ENCODE data around the gene GP1BB. TPM values are rescaled to one million over a fixed set of nuclear protein-coding genes. Genes with fewer than 3 reads are reported as not detected.

The GP1BB gene
- total and polyA plus RNA-seq, 2 experiments from 2014 or later, result 4.9 to 10.2 TPM

DNA sequence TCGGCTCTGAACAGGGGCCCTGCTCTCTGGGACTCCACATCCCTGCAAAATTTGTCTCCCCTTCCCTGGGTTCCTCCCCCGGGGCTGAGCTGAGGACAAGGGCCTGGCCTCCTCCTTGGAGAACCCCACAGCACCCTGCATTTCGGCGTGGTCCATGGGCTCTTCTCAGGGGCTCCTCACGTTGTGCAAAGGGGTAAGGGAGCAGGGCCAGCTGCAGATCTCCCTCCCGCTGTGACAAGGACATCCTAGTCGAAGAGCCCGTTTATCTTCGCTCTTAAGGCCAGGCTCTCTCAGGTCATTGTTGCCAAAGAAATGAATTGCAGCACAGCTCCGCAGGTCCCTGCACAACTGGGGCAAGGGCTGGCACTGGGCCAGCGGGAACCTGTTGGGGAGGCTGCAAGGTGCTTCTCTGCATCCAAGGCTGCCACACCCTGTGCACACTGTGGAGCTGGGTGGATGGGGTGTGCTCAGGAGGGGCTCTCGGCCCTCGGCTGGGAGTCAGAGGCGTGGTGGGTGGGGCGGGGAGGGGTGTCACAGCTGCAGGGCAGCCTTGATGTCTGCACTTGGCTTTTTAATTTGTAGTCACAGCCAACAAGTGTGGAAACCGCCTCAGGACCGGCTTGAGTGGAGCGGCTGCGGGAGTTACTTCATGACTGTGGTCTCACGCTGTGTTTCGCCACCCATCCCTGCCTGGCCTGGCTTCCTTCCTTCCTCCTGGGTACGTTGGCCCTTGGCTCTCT, 35.6 kb upstream of the GP1BB start:
- Histone ChIP-seq H3F3A (ENCODE audit: insufficient read depth) (peaks cover 8% of the 10 kb centered on the region), H3K9ac (no peak overlapping the region), H4K20me1 (ENCODE audit: insufficient read depth) (no peaks in the 10 kb centered on the region), H3K9me2 (ENCODE audit: insufficient read depth) (no peaks in the 10 kb centered on the region), H3K4me3 (no peak overlapping the region), H2AFZ (no peak overlapping the region), H3K79me2 (ENCODE audit: insufficient read depth) (no peaks in the 10 kb centered on the region), H3K27me3 (replicated peaks; ENCODE audit: insufficient read depth) (peaks cover 14% of the 10 kb centered on the region), H3K36me3 (ENCODE audit: low read depth) (no peaks in the 10 kb centered on the region), H3K4me1 (ENCODE audit: insufficient read depth) (peaks cover 12% of the 10 kb centered on the region), H3K4me2 (ENCODE audit: unreplicated experiment) (no peak overlapping the region), H3K27ac (no peak overlapping the region), H3K9me3 (ENCODE audit: low read depth) (no peaks in the 10 kb centered on the region)
- TF ChIP-seq EZH2 (IDR thresholded peaks at IDR 0.05; ENCODE audit: insufficient read depth, poor library complexity, severe bottlenecking) (no peak), EZH2phosphoT487 (IDR thresholded peaks at IDR 0.05; ENCODE audit: insufficient read depth, low read depth) (no peak)
- 35 to 39% methylated on average over 20 to 22 of the region's 22 CpGs for WGBS, 2 experiments (ENCODE audit: low coverage in 1 of 2, low lambda C conversion rate in 2 of 2, missing lambda C conversion rate in 2 of 2)
- DNase-seq, result peak; percentile 42
- in situ Hi-C loops (cut with MboI), result no loop called here

DNA sequence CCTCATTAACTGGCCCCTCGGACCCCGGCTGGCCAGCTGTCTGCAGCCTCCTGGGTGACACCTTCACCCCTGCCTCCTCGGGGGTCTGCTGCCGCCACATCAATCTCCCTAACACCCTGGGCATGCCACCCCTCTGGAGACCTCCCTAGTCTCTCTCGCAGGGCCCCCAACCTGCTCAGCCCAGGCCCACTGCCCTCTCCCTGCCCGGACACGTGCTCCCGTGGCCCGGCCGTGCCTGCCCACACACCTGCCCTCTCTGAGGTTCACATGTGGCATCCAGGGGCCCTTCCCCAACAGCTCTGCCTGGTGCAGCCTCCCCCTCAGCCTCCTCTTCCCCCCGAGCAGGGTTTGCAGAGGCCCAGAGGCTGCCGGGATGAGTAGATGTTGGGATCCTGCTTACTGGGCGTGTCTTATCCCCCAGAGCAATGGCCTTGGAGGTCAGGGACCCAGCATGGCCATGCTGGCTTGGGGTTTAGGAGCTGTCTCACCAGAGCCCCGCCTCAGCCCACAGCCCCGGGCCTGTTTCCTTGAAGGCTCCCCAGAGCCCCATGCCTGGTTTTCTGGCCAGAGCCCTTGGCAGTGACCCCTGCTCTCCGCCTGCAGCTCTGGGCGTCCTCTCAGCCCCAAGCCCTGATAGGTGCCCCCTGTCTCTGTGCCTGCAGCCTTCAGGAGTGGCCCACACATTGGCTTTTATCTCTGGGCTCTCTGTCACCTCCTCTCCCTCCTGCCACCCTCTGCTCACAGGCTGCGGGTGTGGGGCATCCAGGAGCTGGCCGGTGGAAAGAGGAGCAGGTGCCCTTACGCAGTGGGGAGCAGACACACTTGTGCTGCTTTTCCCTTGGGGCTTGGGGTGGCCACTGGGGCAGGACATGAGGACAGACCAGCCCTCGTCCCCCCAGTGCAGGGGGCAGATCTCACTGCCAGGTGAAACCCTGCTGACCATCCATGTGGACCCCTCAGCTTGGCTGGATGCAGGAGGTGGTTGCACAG, 34.7 kb upstream of the GP1BB start:
- no peak for TF ChIP-seq EZH2 (IDR thresholded peaks at IDR 0.05; ENCODE audit: insufficient read depth, poor library complexity, severe bottlenecking)
- TF ChIP-seq EZH2phosphoT487 (IDR thresholded peaks at IDR 0.05; ENCODE audit: insufficient read depth, low read depth), result no peak
- H2AFZ ChIP-seq, result no peak overlapping the region
- peaks cover 14% of the 10 kb centered on the region for H3K27me3 ChIP-seq (replicated peaks; ENCODE audit: insufficient read depth)
- no peak overlapping the region for H3K4me2 ChIP-seq (ENCODE audit: unreplicated experiment)
- in situ Hi-C loops (cut with MboI), result no loop called here
- no peak for DNase-seq
- H3K27ac ChIP-seq, result no peak overlapping the region
- H4K20me1 ChIP-seq (ENCODE audit: insufficient read depth), result no peaks in the 10 kb centered on the region
- H3K79me2 ChIP-seq (ENCODE audit: insufficient read depth), result no peaks in the 10 kb centered on the region
- no peaks in the 10 kb centered on the region for H3K36me3 ChIP-seq (ENCODE audit: low read depth)
- no peaks in the 10 kb centered on the region for H3K9me3 ChIP-seq (ENCODE audit: low read depth)
- peaks cover 12% of the 10 kb centered on the region for H3K4me1 ChIP-seq (ENCODE audit: insufficient read depth)
- no peaks in the 10 kb centered on the region for H3K9me2 ChIP-seq (ENCODE audit: insufficient read depth)
- peaks cover 8% of the 10 kb centered on the region for H3F3A ChIP-seq (ENCODE audit: insufficient read depth)
- no peak overlapping the region for H3K4me3 ChIP-seq
- 47 to 51% methylated on average over 19 to 21 of the region's 21 CpGs for WGBS, 2 experiments (ENCODE audit: low coverage in 1 of 2, low lambda C conversion rate in 2 of 2, missing lambda C conversion rate in 2 of 2)
- no peak overlapping the region for H3K9ac ChIP-seq

DNA sequence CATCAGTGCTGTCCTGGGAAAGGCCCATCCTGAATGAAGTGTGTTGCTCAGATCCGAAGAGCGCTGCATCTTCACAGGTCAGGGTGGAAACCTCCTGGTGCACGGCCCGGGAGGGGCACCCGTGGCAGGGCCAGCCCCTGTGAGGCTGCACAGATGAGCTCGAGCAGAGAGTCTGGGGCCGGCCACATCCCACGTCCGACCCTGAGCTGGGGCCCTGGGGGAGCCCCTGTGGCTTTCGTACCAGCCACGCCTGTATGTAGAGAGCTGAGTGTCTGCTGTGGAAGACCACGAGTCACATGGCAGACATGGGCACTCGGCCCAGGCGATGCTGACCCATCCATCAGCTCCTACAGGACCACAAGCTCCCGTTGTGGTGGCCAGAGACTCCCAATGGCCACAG, 33.9 kb upstream of the GP1BB start:
- Histone ChIP-seq H4K20me1 (ENCODE audit: insufficient read depth) (no peaks in the 10 kb centered on the region), H3K27ac (no peak overlapping the region), H3K9me3 (ENCODE audit: low read depth) (no peaks in the 10 kb centered on the region), H3K4me3 (no peak overlapping the region), H3K79me2 (ENCODE audit: insufficient read depth) (no peaks in the 10 kb centered on the region), H3K9ac (no peak overlapping the region), H3K9me2 (ENCODE audit: insufficient read depth) (no peaks in the 10 kb centered on the region), H3K4me1 (ENCODE audit: insufficient read depth) (peaks cover 12% of the 10 kb centered on the region), H3K27me3 (replicated peaks; ENCODE audit: insufficient read depth) (peaks cover 10% of the 10 kb centered on the region), H3F3A (ENCODE audit: insufficient read depth) (peaks cover 8% of the 10 kb centered on the region), H2AFZ (no peak overlapping the region), H3K4me2 (ENCODE audit: unreplicated experiment) (no peak overlapping the region), H3K36me3 (ENCODE audit: low read depth) (no peaks in the 10 kb centered on the region)
- WGBS, 2 experiments (ENCODE audit: low coverage in 1 of 2, low lambda C conversion rate in 2 of 2, missing lambda C conversion rate in 2 of 2), result 82 to 87% methylated on average over 13 to 15 of the region's 15 CpGs
- no peak for DNase-seq
- in situ Hi-C loops (cut with MboI), result no loop called here
- TF ChIP-seq EZH2 (IDR thresholded peaks at IDR 0.05; ENCODE audit: insufficient read depth, poor library complexity, severe bottlenecking), result no peak
- no peak for TF ChIP-seq EZH2phosphoT487 (IDR thresholded peaks at IDR 0.05; ENCODE audit: insufficient read depth, low read depth)

DNA sequence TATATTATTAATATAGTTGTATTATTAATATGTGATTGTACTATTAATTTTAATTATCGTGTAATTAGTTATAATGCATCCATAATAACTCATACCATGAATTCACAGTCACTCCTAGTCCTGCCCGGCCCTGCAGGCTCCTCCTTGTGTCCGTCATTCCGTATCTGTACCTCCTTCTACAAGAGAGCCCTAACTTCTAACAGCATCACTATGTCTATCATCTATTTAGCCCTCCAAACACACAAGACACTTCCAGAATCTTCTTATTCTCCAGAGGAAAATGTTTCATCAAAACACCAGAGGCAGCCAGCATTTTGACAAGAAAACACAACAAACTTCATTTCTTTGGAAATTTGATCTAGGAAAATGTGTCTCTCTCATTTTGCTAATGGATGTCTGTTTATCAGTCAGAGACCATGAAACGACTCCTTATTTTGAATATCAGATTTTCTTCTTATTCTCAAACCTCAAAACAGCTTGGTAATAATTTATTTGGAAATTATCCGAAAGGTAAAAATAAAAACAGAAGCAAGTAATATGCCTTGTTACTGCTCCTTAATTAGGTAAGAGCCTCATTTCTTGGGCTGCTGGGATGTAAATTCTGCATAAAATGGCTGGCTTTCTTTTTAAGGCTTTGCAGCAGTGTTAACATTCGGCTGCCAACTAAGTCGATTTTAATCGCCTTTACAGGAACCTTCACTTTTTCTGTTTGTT, 32.2 kb upstream of the GP1BB start:
- Histone ChIP-seq H3F3A (ENCODE audit: insufficient read depth) (peaks cover 8% of the 10 kb centered on the region), H2AFZ (peak overlapping the region; percentile 84), H3K27ac (0 out of 2 replicates have a peak overlapping the region, but pooled peaks have one; percentile 21), H3K9me3 (ENCODE audit: low read depth) (no peaks in the 10 kb centered on the region), H3K27me3 (replicated peaks; ENCODE audit: insufficient read depth) (peaks cover 8% of the 10 kb centered on the region), H3K4me2 (ENCODE audit: unreplicated experiment) (peak overlapping the region; percentile 34), H3K79me2 (ENCODE audit: insufficient read depth) (no peaks in the 10 kb centered on the region), H3K9ac (peak overlapping the region; percentile 29), H4K20me1 (ENCODE audit: insufficient read depth) (no peaks in the 10 kb centered on the region), H3K36me3 (ENCODE audit: low read depth) (no peaks in the 10 kb centered on the region), H3K9me2 (ENCODE audit: insufficient read depth) (no peaks in the 10 kb centered on the region), H3K4me3 (peak overlapping the region; percentile 60), H3K4me1 (ENCODE audit: insufficient read depth) (peaks cover 12% of the 10 kb centered on the region)
- no peak for TF ChIP-seq EZH2 (IDR thresholded peaks at IDR 0.05; ENCODE audit: insufficient read depth, poor library complexity, severe bottlenecking)
- WGBS, 2 experiments (ENCODE audit: low coverage in 1 of 2, low lambda C conversion rate in 2 of 2, missing lambda C conversion rate in 2 of 2), result 33 to 35% methylated on average over 9 of the region's 9 CpGs
- no peak for DNase-seq
- in situ Hi-C loops (cut with MboI), result no loop called here
